GM12878 (cell line): ENCODE measurements around the gene CGN. TPM values are rescaled to one million over a fixed set of nuclear protein-coding genes. Genes with fewer than 3 reads are reported as not detected.

Experiments
- ATAC-seq: fragments of 200-7000 bp; cut with Tn5 transposase; 3 replicates; pipeline ENCODE4 v1.9.1; 2020; ENCODE audit warnings: mild to moderate bottlenecking, moderate library complexity
- BruUV-seq: library from RNA; stranded (reverse); fragments of 400-500 nt; replicated peaks from 2 replicates; lab custom pipeline; 2021; lab: Mats Ljungman, UMichigan
- CTCF ChIA-PET: fragments of 300-600 bp; sonication (Branson Sonifier 250); formaldehyde crosslinking; extraction: SDS; loops from one replicate; lab custom pipeline; 2021; ENCODE audit warnings: inconsistent platforms; lab: Yijun Ruan, JAX
- POLR2A ChIA-PET: fragments of 350-600 bp; formaldehyde crosslinking; extraction: SDS; loops from one replicate; lab custom pipeline; 2021; ENCODE audit warnings: inconsistent platforms; lab: Charles Lee
- RAD21 ChIA-PET: fragments of 300-600 bp; sonication (Branson Sonifier 250); formaldehyde crosslinking; loops from one replicate; lab custom pipeline; 2023; ENCODE audit warnings: antibody characterized with exemption; ENCODE audit not compliant: unreplicated experiment; lab: Charles Lee
- SMC1A ChIA-PET: fragments of 300-600 bp; sonication (Branson Sonifier 250); formaldehyde crosslinking; loops from one replicate; lab custom pipeline; 2023; ENCODE audit not compliant: unreplicated experiment, uncharacterized antibody; lab: Charles Lee
- DNase-seq: peaks from one replicate; pipeline ENCODE4 v3.0.0-alpha.2; 2011; ENCODE audit warnings: low read depth, low spot score
- FAIRE-seq: peaks from 3 replicates; lab custom pipeline; 2011; peaks lifted over from hg19 to GRCh38; lab: Jason Lieb, UNC
- H2AFZ ChIP-seq: 2 replicates; pipeline ENCODE4 v1.6.0; 2011; ENCODE audit warnings: low read depth, low read length, control low read depth; ENCODE audit not compliant: control insufficient read depth
- H3K27ac ChIP-seq: 2 replicates; pipeline ENCODE4 v1.5.1; 2011; ENCODE audit warnings: control low read depth; ENCODE audit not compliant: control insufficient read depth, insufficient read depth
- H3K27me3 ChIP-seq, 2 experiments: replicated peaks in 1 of 2; 2 replicates each; pipeline versions ENCODE4 v1.6.0 to v1.6.1; 2011; ENCODE audit warnings: low read length in 1 of 2; ENCODE audit not compliant: control insufficient read depth in 2 of 2, insufficient read depth in 2 of 2
- H3K36me3 ChIP-seq, 2 experiments: 2 replicates each; pipeline ENCODE4 v1.5.1; 2011; ENCODE audit warnings: low read length in 1 of 2; ENCODE audit not compliant: control insufficient read depth in 2 of 2, insufficient read depth in 2 of 2
- H3K4me1 ChIP-seq: 2 replicates; pipeline ENCODE4 v1.6.1; 2011; ENCODE audit warnings: mild to moderate bottlenecking, low read length, moderate library complexity, mixed read lengths; ENCODE audit not compliant: control insufficient read depth, insufficient read depth
- H3K4me2 ChIP-seq: 2 replicates; pipeline ENCODE4 v1.6.0; 2011; ENCODE audit warnings: control low read depth; ENCODE audit not compliant: control insufficient read depth, insufficient read depth
- H3K4me3 ChIP-seq: fragments of 200-600 bp; sonication (generic); 2 replicates; pipeline ENCODE4 v1.5.1; 2016
- H3K79me2 ChIP-seq: 2 replicates; pipeline ENCODE4 v1.6.0; 2011; ENCODE audit warnings: low read length; ENCODE audit not compliant: control insufficient read depth, insufficient read depth
- H3K9ac ChIP-seq: 2 replicates; pipeline ENCODE4 v1.8.0; 2011; ENCODE audit warnings: low read length, control low read depth, mixed read lengths; ENCODE audit not compliant: control insufficient read depth, insufficient read depth
- H3K9me3 ChIP-seq: replicated peaks from 3 replicates; pipeline ENCODE4 v1.5.1; 2011; ENCODE audit warnings: mild to moderate bottlenecking, low read length; ENCODE audit not compliant: control insufficient read depth, insufficient read depth
- H4K20me1 ChIP-seq: 2 replicates; pipeline ENCODE4 v1.6.0; 2011; ENCODE audit not compliant: control insufficient read depth, insufficient read depth
- JUNB ChIP-seq: IDR thresholded peaks from 2 replicates; pipeline ENCODE4 v1.6.1; 2016; ENCODE audit warnings: antibody characterized with exemption, mild to moderate bottlenecking
- KAT2A ChIP-seq: conservative IDR thresholded peaks from 2 replicates; pipeline ENCODE4 v1.6.1; 2011; ENCODE audit warnings: low read depth, low read length; ENCODE audit not compliant: control insufficient read depth
- LARP7 ChIP-seq: fragments of 450-650 bp; IDR thresholded peaks from 2 replicates; pipeline ENCODE4 v1.6.1; 2017; ENCODE audit warnings: mild to moderate bottlenecking
- MTA2 ChIP-seq: fragments of 450-650 bp; IDR thresholded peaks from 2 replicates; pipeline ENCODE4 v1.6.1; 2016; ENCODE audit warnings: low read depth, mild to moderate bottlenecking, moderate library complexity
- MTA3 ChIP-seq: IDR thresholded peaks from 2 replicates; pipeline ENCODE4 v1.6.1; 2012; ENCODE audit warnings: low read length, inconsistent platforms, borderline replicate concordance
- NFYA ChIP-seq: IDR thresholded peaks from 2 replicates; pipeline ENCODE4 v1.6.1; 2011; ENCODE audit warnings: low read depth, mild to moderate bottlenecking, low read length, improper control_type of control experiment, borderline replicate concordance
- RCOR1 ChIP-seq: conservative IDR thresholded peaks from 2 replicates; pipeline ENCODE4 v1.6.1; 2012; ENCODE audit warnings: low read depth, low read length, improper control_type of control experiment
- YY1 ChIP-seq: IDR thresholded peaks from 2 replicates; pipeline ENCODE4 v1.6.1; 2011; ENCODE audit warnings: low read depth, mild to moderate bottlenecking, low read length
- ZNF622 ChIP-seq: fragments of 450-650 bp; IDR thresholded peaks from 2 replicates; pipeline ENCODE4 v1.6.1; 2017; ENCODE audit warnings: mild to moderate bottlenecking, inconsistent platforms
- ZZZ3 ChIP-seq: IDR thresholded peaks from 2 replicates; pipeline ENCODE4 v1.6.1; 2011; ENCODE audit warnings: low read depth; ENCODE audit not compliant: control insufficient read depth, insufficient read length
- WGBS: methylation state at CpG from one replicate; pipeline ENCODE4 v1.1.6; 2016; ENCODE audit warnings: low lambda C conversion rate; ENCODE audit not compliant: insufficient replicate concordance, insufficient coverage; ENCODE audit errors: missing lambda C conversion rate; 5-methylcytosine and 5-hydroxymethylcytosine counted together
- in situ Hi-C: fragments of 300-500 bp; cut with MboI; formaldehyde crosslinking; loops from 9 replicates; pipeline ENCODE4 v1.14.3; 2018; ENCODE audit warnings: mixed read lengths
- intact Hi-C: fragments of 100-400 bp; cut with micrococcal nuclease; formaldehyde crosslinking; loops from one replicate; pipeline ENCODE4 v1.14.2; 2022; ENCODE audit not compliant: unreplicated experiment
- polyA plus RNA-seq, 11 experiments: library from polyadenylated mRNA; depleted of rRNA in 4 of 11; unstranded in 6 of 11; stranded (reverse) in 5 of 11; fragments of >200 nt; fragmentation: Nextera tagmentation in 4 of 11; fragmentation: Illumina TruSeq in 1 of 11; extraction: Ambion mirVana in 4 of 11; extraction: Trizol in 1 of 11; gene quantifications; 1 replicate in 1 of 11; 2 replicates in 10 of 11; pipeline versions ENCODE4 v1.2.1 to v1.2.3, GENCODE V29; 2011 to 2016; ENCODE audit warnings: inconsistent platforms in 2 of 11, missing spikeins in 2 of 11, low read depth in 1 of 11
- total RNA-seq, 4 experiments: library from RNA; depleted of rRNA in 3 of 4; stranded (reverse); fragments of >200 nt in 3 of 4; fragmentation: Illumina TruSeq in 1 of 4; extraction: Trizol in 1 of 4; gene quantifications; 2 replicates each; pipeline versions ENCODE4 v1.2.1 to v1.2.3, GENCODE V29; 2013 to 2021
- TF ChIP-seq, protein P1 (sequence below): IDR thresholded peaks from 2 replicates; pipeline ENCODE4 v1.6.1; 2012; ENCODE audit warnings: low read depth, low read length, improper control_type of control experiment
- TF ChIP-seq, protein P2 (sequence below): fragments of 450-650 bp; formaldehyde crosslinking; IDR thresholded peaks from 2 replicates; pipeline ENCODE4 v1.5.0; 2022; ENCODE audit warnings: mild to moderate bottlenecking, missing genetic modification characterization
- TF ChIP-seq, protein P3 (sequence below): IDR thresholded peaks from 2 replicates; pipeline ENCODE4 v1.6.1; 2011; ENCODE audit warnings: mild to moderate bottlenecking, low read depth, low read length, moderate library complexity; ENCODE audit not compliant: insufficient replicate concordance

The CGN gene
- total and polyA plus RNA-seq, 10 of the 15 experiments (the other 5 are each of a cell fraction or from before 2014, with no cell fraction given), result 0.11 to 6.5 (median 3.4) TPM

DNA sequence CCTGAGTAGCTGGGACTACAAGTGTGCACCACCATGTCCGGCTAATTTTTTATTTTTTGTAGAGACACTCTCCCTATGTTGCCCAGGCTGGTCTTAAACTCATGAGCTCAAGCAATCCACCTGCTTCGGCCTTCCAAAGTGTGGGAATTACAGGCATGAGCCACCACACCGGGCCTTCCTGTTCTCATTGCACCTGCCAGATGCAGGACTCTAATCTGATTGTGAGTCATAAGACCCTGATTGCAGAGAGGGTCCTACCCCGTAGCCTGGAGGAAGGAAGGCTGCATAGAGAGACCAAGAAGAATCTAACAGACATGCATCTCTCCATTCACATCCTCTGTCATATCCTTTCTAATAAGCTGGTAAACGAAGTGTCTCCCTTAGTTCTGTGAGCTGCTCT, 19.5 kb upstream of the CGN start:
- WGBS, result 64% methylated on average over 5 of the region's 5 CpGs
- Histone ChIP-seq H3K79me2 (no peaks in the 10 kb centered on the region), H3K9me3 (no peaks in the 10 kb centered on the region), H3K27me3 (no peaks in the 10 kb centered on the region), H3K9ac (no peak overlapping the region), H3K4me2 (no peak overlapping the region), H3K27ac (no peak overlapping the region), H3K36me3 (no peaks in the 10 kb centered on the region), H3K4me3 (no peak overlapping the region), H4K20me1 (no peaks in the 10 kb centered on the region), H3K4me1 (peaks cover 12% of the 10 kb centered on the region)
- SMC1A ChIA-PET, result no interaction called here
- RAD21 ChIA-PET, result no interaction called here
- in situ Hi-C loops (no loop called here), intact Hi-C loops (no loop called here)
- POLR2A ChIA-PET, result no interaction called here
- no TSS peak for BruUV-seq
- DNase-seq, result no peak
- FAIRE-seq, result no peak
- CTCF ChIA-PET, result no interaction called here
- no peak for TF ChIP-seq ZZZ3
- TF ChIP-seq, all 136 proteins: peak for 0
- ATAC-seq, result no peak
- peak overlapping the region; percentile 8; the same call in 1 of the 2 replicates for H2AFZ ChIP-seq

DNA sequence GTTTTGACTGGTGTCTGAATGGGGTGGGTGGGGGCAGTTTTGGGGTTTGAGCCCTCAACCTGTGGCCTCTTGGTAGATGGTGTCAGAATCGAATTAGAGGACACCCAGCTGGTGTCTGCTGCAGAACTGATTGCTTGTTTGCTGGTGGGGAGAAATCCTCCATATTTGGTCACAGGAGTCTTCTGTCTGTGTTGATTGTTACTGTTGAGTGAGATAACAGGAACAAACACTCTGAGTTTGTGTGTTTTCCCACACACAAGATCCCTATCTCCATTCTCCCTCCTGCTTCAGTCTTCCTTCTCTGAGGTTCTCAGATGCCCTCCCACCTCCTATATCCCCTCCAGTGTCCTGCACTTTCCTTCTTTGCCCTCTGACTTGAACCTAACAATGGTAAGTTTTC, 19.1 kb upstream of the CGN start:
- Histone ChIP-seq H3K9me3 (no peaks in the 10 kb centered on the region), H3K36me3 (no peaks in the 10 kb centered on the region), H3K9ac (no peak overlapping the region), H3K27me3 (no peaks in the 10 kb centered on the region), H2AFZ (no peak overlapping the region), H3K4me3 (no peak overlapping the region), H3K79me2 (no peaks in the 10 kb centered on the region), H3K27ac (no peak overlapping the region), H4K20me1 (no peaks in the 10 kb centered on the region), H3K4me1 (peaks cover 12% of the 10 kb centered on the region), H3K4me2 (no peak overlapping the region)
- ChIA-PET RAD21 (no interaction called here), CTCF (no interaction called here), SMC1A (interaction anchor here (0.9 kb wide), 1 partner anchor 17 kb away, joined by 3 read pairs; no protein-coding TSS in a partner anchor), POLR2A (no interaction called here)
- 0% methylated on average over 1 of the region's 1 CpG for WGBS
- FAIRE-seq (no peak), ATAC-seq (no peak), DNase-seq (no peak)
- in situ Hi-C loops, result no loop called here
- intact Hi-C loops, result no loop called here
- BruUV-seq, result no TSS peak
- TF ChIP-seq MTA3 (no peak), LARP7 (no peak), ZNF622 (no peak), NFYA (no peak), YY1 (no peak), KAT2A (no peak), JUNB (no peak), MTA2 (no peak), RCOR1 (no peak)
- TF ChIP-seq, protein P1, sequence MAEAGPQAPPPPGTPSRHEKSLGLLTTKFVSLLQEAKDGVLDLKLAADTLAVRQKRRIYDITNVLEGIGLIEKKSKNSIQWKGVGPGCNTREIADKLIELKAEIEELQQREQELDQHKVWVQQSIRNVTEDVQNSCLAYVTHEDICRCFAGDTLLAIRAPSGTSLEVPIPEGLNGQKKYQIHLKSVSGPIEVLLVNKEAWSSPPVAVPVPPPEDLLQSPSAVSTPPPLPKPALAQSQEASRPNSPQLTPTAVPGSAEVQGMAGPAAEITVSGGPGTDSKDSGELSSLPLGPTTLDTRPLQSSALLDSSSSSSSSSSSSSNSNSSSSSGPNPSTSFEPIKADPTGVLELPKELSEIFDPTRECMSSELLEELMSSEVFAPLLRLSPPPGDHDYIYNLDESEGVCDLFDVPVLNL, result no peak
- TF ChIP-seq, protein P2, sequence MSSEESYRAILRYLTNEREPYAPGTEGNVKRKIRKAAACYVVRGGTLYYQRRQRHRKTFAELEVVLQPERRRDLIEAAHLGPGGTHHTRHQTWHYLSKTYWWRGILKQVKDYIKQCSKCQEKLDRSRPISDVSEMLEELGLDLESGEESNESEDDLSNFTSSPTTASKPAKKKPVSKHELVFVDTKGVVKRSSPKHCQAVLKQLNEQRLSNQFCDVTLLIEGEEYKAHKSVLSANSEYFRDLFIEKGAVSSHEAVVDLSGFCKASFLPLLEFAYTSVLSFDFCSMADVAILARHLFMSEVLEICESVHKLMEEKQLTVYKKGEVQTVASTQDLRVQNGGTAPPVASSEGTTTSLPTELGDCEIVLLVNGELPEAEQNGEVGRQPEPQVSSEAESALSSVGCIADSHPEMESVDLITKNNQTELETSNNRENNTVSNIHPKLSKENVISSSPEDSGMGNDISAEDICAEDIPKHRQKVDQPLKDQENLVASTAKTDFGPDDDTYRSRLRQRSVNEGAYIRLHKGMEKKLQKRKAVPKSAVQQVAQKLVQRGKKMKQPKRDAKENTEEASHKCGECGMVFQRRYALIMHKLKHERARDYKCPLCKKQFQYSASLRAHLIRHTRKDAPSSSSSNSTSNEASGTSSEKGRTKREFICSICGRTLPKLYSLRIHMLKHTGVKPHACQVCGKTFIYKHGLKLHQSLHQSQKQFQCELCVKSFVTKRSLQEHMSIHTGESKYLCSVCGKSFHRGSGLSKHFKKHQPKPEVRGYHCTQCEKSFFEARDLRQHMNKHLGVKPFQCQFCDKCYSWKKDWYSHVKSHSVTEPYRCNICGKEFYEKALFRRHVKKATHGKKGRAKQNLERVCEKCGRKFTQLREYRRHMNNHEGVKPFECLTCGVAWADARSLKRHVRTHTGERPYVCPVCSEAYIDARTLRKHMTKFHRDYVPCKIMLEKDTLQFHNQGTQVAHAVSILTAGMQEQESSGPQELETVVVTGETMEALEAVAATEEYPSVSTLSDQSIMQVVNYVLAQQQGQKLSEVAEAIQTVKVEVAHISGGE (CRISPR knock-in tag), result no peak
- TF ChIP-seq, protein P3, sequence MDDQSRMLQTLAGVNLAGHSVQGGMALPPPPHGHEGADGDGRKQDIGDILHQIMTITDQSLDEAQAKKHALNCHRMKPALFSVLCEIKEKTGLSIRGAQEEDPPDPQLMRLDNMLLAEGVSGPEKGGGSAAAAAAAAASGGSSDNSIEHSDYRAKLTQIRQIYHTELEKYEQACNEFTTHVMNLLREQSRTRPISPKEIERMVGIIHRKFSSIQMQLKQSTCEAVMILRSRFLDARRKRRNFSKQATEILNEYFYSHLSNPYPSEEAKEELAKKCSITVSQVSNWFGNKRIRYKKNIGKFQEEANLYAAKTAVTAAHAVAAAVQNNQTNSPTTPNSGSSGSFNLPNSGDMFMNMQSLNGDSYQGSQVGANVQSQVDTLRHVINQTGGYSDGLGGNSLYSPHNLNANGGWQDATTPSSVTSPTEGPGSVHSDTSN, result no peak
